CD4-positive, alpha-beta T cell (primary cell): ENCODE measurements around the gene ANKLE1. TPM values are rescaled to one million over a fixed set of nuclear protein-coding genes. Genes with fewer than 3 reads are reported as not detected.

Experiments used
- ATAC-seq: fragments of 200-7000 bp; cut with Tn5 transposase; one replicate; pipeline ENCODE4 v1.10.0; 2022; ENCODE audit warnings: mild to moderate bottlenecking; ENCODE audit not compliant: poor library complexity
- CTCF ChIA-PET: fragments of 350-600 bp; sonication (Branson Sonifier 250); formaldehyde crosslinking; loops from one replicate; lab custom pipeline; 2021; ENCODE audit warnings: antibody characterized with exemption, inconsistent platforms; lab: Charles Lee
- POLR2A ChIA-PET: fragments of 350-600 bp; sonication (Branson Sonifier 250); formaldehyde crosslinking; loops from one replicate; lab custom pipeline; 2021; ENCODE audit warnings: antibody characterized with exemption, inconsistent platforms; lab: Charles Lee
- DNase-seq, 14 experiments: peaks; one replicate each; pipeline ENCODE4 v3.0.0-alpha.2; 2013 to 2020; ENCODE audit warnings: mixed read lengths in 2 of 14
- H3K27ac ChIP-seq, 2 donors: one replicate each; pipeline versions ENCODE4 v1.5.1 to v1.7.0; 2013; ENCODE audit warnings: low read length in 2 of 2, low read depth in 1 of 2, mild to moderate bottlenecking in 1 of 2
- H3K27me3 ChIP-seq, 2 experiments: 1 replicate in 1 of 2; 2 replicates in 1 of 2; pipeline versions ENCODE4 v1.6.1 to v1.7.0; 2013; ENCODE audit warnings: low read length in 2 of 2, control low read depth in 1 of 2, mild to moderate bottlenecking in 1 of 2, moderate library complexity in 1 of 2; ENCODE audit not compliant: insufficient read depth in 2 of 2, control insufficient read depth in 1 of 2
- H3K36me3 ChIP-seq: one replicate; pipeline ENCODE4 v1.6.1; 2013; ENCODE audit warnings: low read length, control low read depth; ENCODE audit not compliant: insufficient read depth
- H3K4me1 ChIP-seq: one replicate; pipeline ENCODE4 v1.6.1; 2013; ENCODE audit warnings: low read length, control low read depth; ENCODE audit not compliant: insufficient read depth
- H3K4me3 ChIP-seq: one replicate; pipeline ENCODE4 v1.5.1; 2013; ENCODE audit warnings: mild to moderate bottlenecking, low read length, moderate library complexity
- H3K9me3 ChIP-seq, 2 experiments: 1 replicate in 1 of 2; 2 replicates in 1 of 2; pipeline versions ENCODE4 v1.6.1 to v1.7.0; 2013; ENCODE audit warnings: low read length in 2 of 2, mild to moderate bottlenecking in 2 of 2, control low read depth in 1 of 2, moderate library complexity in 1 of 2; ENCODE audit not compliant: control insufficient read depth in 1 of 2, insufficient read depth in 1 of 2
- H3K27ac Mint-ChIP-seq: one replicate; pipeline ENCODE4 v1.8.0; 2020; ENCODE audit warnings: mixed read lengths
- H3K27me3 Mint-ChIP-seq: one replicate; pipeline ENCODE4 v1.8.0; 2021; ENCODE audit warnings: mixed read lengths
- H3K36me3 Mint-ChIP-seq: one replicate; pipeline ENCODE4 v1.8.0; 2021; ENCODE audit warnings: low read depth, mixed read lengths
- H3K4me1 Mint-ChIP-seq: one replicate; pipeline ENCODE4 v1.8.0; 2021; ENCODE audit warnings: low read depth, mixed read lengths
- H3K4me3 Mint-ChIP-seq: one replicate; pipeline ENCODE4 v1.8.0; 2020; ENCODE audit warnings: mild to moderate bottlenecking, mixed read lengths
- H3K9me3 Mint-ChIP-seq: one replicate; pipeline ENCODE4 v1.8.0; 2020; ENCODE audit warnings: mixed read lengths
- CTCF ChIP-seq: fragments of 200-600 bp; IDR thresholded peaks from one replicate; pipeline ENCODE4 v1.8.0; 2022; ENCODE audit warnings: antibody characterized with exemption, mild to moderate bottlenecking
- intact Hi-C, 2 experiments: fragments of 100-400 bp; cut with DNase I in 1 of 2; cut with micrococcal nuclease in 1 of 2; formaldehyde crosslinking; loops; one replicate each; pipeline versions ENCODE4 v1.15.1 to v1.9.0; 2023 to 2025; cut with DNase I, micrococcal nuclease
- total RNA-seq, 174 experiments: library from RNA in 2 of 174; stranded (reverse) in 2 of 174; gene quantifications; one replicate each; pipeline ENCODE4 v1.2.3 and lab custom pipeline; 2021 to 2026

Gene ANKLE1
- total RNA-seq, 2 experiments from 2014 or later = 0.85 to 1.9 TPM

- TF ChIP-seq CTCF = no peak
- no peak overlapping the region for H3K4me3 ChIP-seq
- ChIA-PET CTCF (no interaction called here), POLR2A (interaction anchor here (0.6 kb wide), 1 partner anchor 200 kb away, joined by 3 read pairs; the partner anchor contains the start of gene PGLS)
- H3K4me3 Mint-ChIP-seq = peak overlapping the region; percentile 82
- no peak for DNase-seq
- no peaks in the 10 kb centered on the region for H3K9me3 ChIP-seq
- peak overlapping the region; percentile 74 for H3K27ac Mint-ChIP-seq
- H3K4me1 Mint-ChIP-seq = peaks cover 32% of the 10 kb centered on the region
- H3K27me3 Mint-ChIP-seq = no peaks in the 10 kb centered on the region
- peaks cover 42% of the 10 kb centered on the region for H3K36me3 Mint-ChIP-seq
- H3K27ac ChIP-seq = no peak overlapping the region
- H3K4me1 ChIP-seq = peaks cover 46% of the 10 kb centered on the region
- intact Hi-C loops = no loop called here
- no peaks in the 10 kb centered on the region for H3K9me3 Mint-ChIP-seq
- no peaks in the 10 kb centered on the region for H3K27me3 ChIP-seq
- H3K36me3 ChIP-seq = peaks cover 38% of the 10 kb centered on the region
- ATAC-seq = no peak
These were observed 29.9 kb downstream of the ANKLE1 start for GRCh38 chr19:17311455-17312188.

GRCh38 chr19:17312189-17313113, 30.8 kb downstream of the ANKLE1 start:
- intact Hi-C loops = no loop called here
- H3K9me3 Mint-ChIP-seq = no peaks in the 10 kb centered on the region
- Histone ChIP-seq H3K4me3 (no peak overlapping the region), H3K36me3 (peaks cover 38% of the 10 kb centered on the region), H3K27ac (no peak overlapping the region), H3K4me1 (peaks cover 49% of the 10 kb centered on the region), H3K9me3 (no peaks in the 10 kb centered on the region), H3K27me3 (no peaks in the 10 kb centered on the region)
- no peak overlapping the region for H3K27ac Mint-ChIP-seq
- H3K4me3 Mint-ChIP-seq = no peak overlapping the region
- ChIA-PET CTCF (no interaction called here), POLR2A (no interaction called here)
- DNase-seq (no peak), ATAC-seq (no peak)
- H3K4me1 Mint-ChIP-seq = peaks cover 30% of the 10 kb centered on the region
- no peaks in the 10 kb centered on the region for H3K27me3 Mint-ChIP-seq
- peaks cover 50% of the 10 kb centered on the region for H3K36me3 Mint-ChIP-seq
- TF ChIP-seq CTCF = no peak

GRCh38 chr19:17314007-17314593, 32.4 kb downstream of the ANKLE1 start:
- POLR2A ChIA-PET = no interaction called here
- DNase-seq (no peak), ATAC-seq (no peak)
- TF ChIP-seq CTCF = no peak
- Mint-ChIP-seq H3K9me3 (no peaks in the 10 kb centered on the region), H3K36me3 (peaks cover 55% of the 10 kb centered on the region), H3K27me3 (no peaks in the 10 kb centered on the region), H3K4me3 (peak overlapping the region; percentile 4), H3K4me1 (peaks cover 20% of the 10 kb centered on the region), H3K27ac (no peak overlapping the region)
- no peak overlapping the region for H3K4me3 ChIP-seq
- H3K36me3 ChIP-seq = peaks cover 43% of the 10 kb centered on the region
- intact Hi-C loops = no loop called here
- peaks cover 43% of the 10 kb centered on the region for H3K4me1 ChIP-seq
- no peaks in the 10 kb centered on the region for H3K27me3 ChIP-seq
- H3K27ac ChIP-seq = no peak overlapping the region
- CTCF ChIA-PET = no interaction called here
- no peaks in the 10 kb centered on the region for H3K9me3 ChIP-seq
